Natural killer cell (primary cell): ENCODE data around the gene TMEM108. TPM values are rescaled to one million over a fixed set of nuclear protein-coding genes. Genes with fewer than 3 reads are reported as not detected.

Experiments
- ATAC-seq, 3 donors: fragments of 150-1000 bp in 2 of 3; fragments of 200-7000 bp in 1 of 3; cut with Tn5 transposase; 1 replicate in 1 of 3; 2 replicates in 2 of 3; pipeline ENCODE4 v1.10.0; 2021; ENCODE audit warnings: mild to moderate bottlenecking in 2 of 3, moderate library complexity in 2 of 3
- DNase-seq, 2 donors: peaks; one replicate each; pipeline versions ENCODE4 v3.0.0 to v3.0.0-alpha.2; 2013 to 2021; ENCODE audit warnings: mixed read lengths in 1 of 2
- H3K27ac ChIP-seq: one replicate; pipeline ENCODE4 v1.5.1; 2013; ENCODE audit warnings: mild to moderate bottlenecking, low read length
- H3K27me3 ChIP-seq: one replicate; pipeline ENCODE4 v1.6.1; 2013; ENCODE audit warnings: low read length; ENCODE audit not compliant: control insufficient read depth, insufficient read depth
- H3K36me3 ChIP-seq: one replicate; pipeline ENCODE4 v1.6.1; 2013; ENCODE audit warnings: low read length; ENCODE audit not compliant: control insufficient read depth, insufficient read depth
- H3K4me1 ChIP-seq: one replicate; pipeline ENCODE4 v1.6.1; 2013; ENCODE audit warnings: low read length; ENCODE audit not compliant: control insufficient read depth, insufficient read depth
- H3K4me3 ChIP-seq: one replicate; pipeline ENCODE4 v1.5.1; 2013; ENCODE audit warnings: low read length
- H3K9me3 ChIP-seq: one replicate; pipeline ENCODE4 v1.6.1; 2013; ENCODE audit warnings: low read length; ENCODE audit not compliant: control insufficient read depth, insufficient read depth
- H3K27ac Mint-ChIP-seq, 2 donors: one replicate each; pipeline ENCODE4 v1.8.0; 2022; ENCODE audit warnings: mild to moderate bottlenecking in 2 of 2, mixed read lengths in 2 of 2, moderate library complexity in 1 of 2
- H3K27me3 Mint-ChIP-seq, 2 donors: one replicate each; pipeline ENCODE4 v1.8.0; 2022; ENCODE audit warnings: low read depth in 2 of 2, mixed read lengths in 2 of 2
- H3K36me3 Mint-ChIP-seq: one replicate; pipeline ENCODE4 v1.8.0; 2022; ENCODE audit warnings: mixed read lengths
- H3K4me1 Mint-ChIP-seq, 2 donors: one replicate each; pipeline ENCODE4 v1.8.0; 2022; ENCODE audit warnings: mixed read lengths in 2 of 2
- H3K4me3 Mint-ChIP-seq: one replicate; pipeline ENCODE4 v1.8.0; 2022; ENCODE audit warnings: mild to moderate bottlenecking, moderate library complexity, mixed read lengths
- H3K9me3 Mint-ChIP-seq, 2 donors: one replicate each; pipeline ENCODE4 v1.8.0; 2022; ENCODE audit warnings: mixed read lengths in 2 of 2
- CTCF ChIP-seq: fragments of 200-600 bp; IDR thresholded peaks from one replicate; pipeline ENCODE4 v1.8.0; 2022; ENCODE audit warnings: antibody characterized with exemption
- WGBS: methylation state at CpG from one replicate; pipeline ENCODE4 v1.1.7; 2013; ENCODE audit warnings: missing lambda C conversion rate; ENCODE audit not compliant: insufficient coverage; 5-methylcytosine and 5-hydroxymethylcytosine counted together
- intact Hi-C: fragments of 100-400 bp; cut with micrococcal nuclease; formaldehyde crosslinking; loops from one replicate; pipeline ENCODE4 v1.14.2; 2022
- total RNA-seq, 4 donors: library from RNA; stranded (reverse); fragments of 120-200 nt in 1 of 4; gene quantifications; one replicate each; pipeline versions ENCODE4 v1.2.3 to v1.2.4, GENCODE V29; 2013 to 2022

Gene TMEM108
- total RNA-seq, 3 donors from 2014 or later (not counting 1 experiment from before 2014, with no cell fraction given), result not detected

- Histone ChIP-seq H3K4me3 (no peak overlapping the region), H3K4me1 (no peaks in the 10 kb centered on the region), H3K9me3 (no peaks in the 10 kb centered on the region), H3K27ac (no peak overlapping the region), H3K27me3 (no peaks in the 10 kb centered on the region), H3K36me3 (no peaks in the 10 kb centered on the region)
- no peaks in the 10 kb centered on the region for H3K4me1 Mint-ChIP-seq
- no peak for TF ChIP-seq CTCF
- peaks cover 0 to 4% of the 10 kb centered on the region in 2 donors for H3K9me3 Mint-ChIP-seq
- ATAC-seq (no peak), DNase-seq (no peak)
- H3K27me3 Mint-ChIP-seq, result no peaks in the 10 kb centered on the region
- no peak overlapping the region for H3K4me3 Mint-ChIP-seq
- no peak overlapping the region for H3K27ac Mint-ChIP-seq
- WGBS, result 85% methylated on average over 2 of the region's 2 CpGs
- H3K36me3 Mint-ChIP-seq, result no peaks in the 10 kb centered on the region
- intact Hi-C loops, result no loop called here
Observed at GRCh38 chr3:133254151-133254550, 216.0 kb downstream of the TMEM108 start.

GRCh38 chr3:133254716-133255115 lies 216.5 kb downstream of the TMEM108 start:
- H3K9me3 Mint-ChIP-seq, result peaks cover 0 to 4% of the 10 kb centered on the region in 2 donors

GRCh38 chr3:133256787-133257483 lies 218.7 kb downstream of the TMEM108 start:
- no peak overlapping the region for H3K4me3 ChIP-seq
- intact Hi-C loops, result no loop called here
- TF ChIP-seq CTCF, result no peak
- H3K4me1 ChIP-seq, result no peaks in the 10 kb centered on the region
- no peaks in the 10 kb centered on the region for H3K36me3 Mint-ChIP-seq
- no peaks in the 10 kb centered on the region for H3K9me3 ChIP-seq
- no peak overlapping the region for H3K27ac ChIP-seq
- no peak overlapping the region for H3K4me3 Mint-ChIP-seq
- H3K4me1 Mint-ChIP-seq, result no peaks in the 10 kb centered on the region
- no peaks in the 10 kb centered on the region for H3K27me3 ChIP-seq
- H3K36me3 ChIP-seq, result no peaks in the 10 kb centered on the region
- H3K27me3 Mint-ChIP-seq, result no peaks in the 10 kb centered on the region
- H3K27ac Mint-ChIP-seq, result no peak overlapping the region
- H3K9me3 Mint-ChIP-seq, result peaks cover 0 to 4% of the 10 kb centered on the region in 2 donors
- no peak for ATAC-seq
- DNase-seq, result no peak
- WGBS, result 37% methylated on average over 2 of the region's 4 CpGs

More at GRCh38 chr3:133254716-133255115, 216.5 kb downstream of the TMEM108 start:
- 100% methylated on average over 1 of the region's 1 CpG for WGBS
- Mint-ChIP-seq H3K36me3 (no peaks in the 10 kb centered on the region), H3K4me3 (no peak overlapping the region), H3K27ac (no peak overlapping the region), H3K27me3 (no peaks in the 10 kb centered on the region), H3K4me1 (no peaks in the 10 kb centered on the region)
- no peak for DNase-seq
- intact Hi-C loops, result no loop called here
- H3K27ac ChIP-seq, result no peak overlapping the region
- no peak overlapping the region for H3K4me3 ChIP-seq
- no peaks in the 10 kb centered on the region for H3K36me3 ChIP-seq
- no peak for ATAC-seq
- no peaks in the 10 kb centered on the region for H3K4me1 ChIP-seq
- H3K27me3 ChIP-seq, result no peaks in the 10 kb centered on the region
- no peak for TF ChIP-seq CTCF
- no peaks in the 10 kb centered on the region for H3K9me3 ChIP-seq

DNA sequence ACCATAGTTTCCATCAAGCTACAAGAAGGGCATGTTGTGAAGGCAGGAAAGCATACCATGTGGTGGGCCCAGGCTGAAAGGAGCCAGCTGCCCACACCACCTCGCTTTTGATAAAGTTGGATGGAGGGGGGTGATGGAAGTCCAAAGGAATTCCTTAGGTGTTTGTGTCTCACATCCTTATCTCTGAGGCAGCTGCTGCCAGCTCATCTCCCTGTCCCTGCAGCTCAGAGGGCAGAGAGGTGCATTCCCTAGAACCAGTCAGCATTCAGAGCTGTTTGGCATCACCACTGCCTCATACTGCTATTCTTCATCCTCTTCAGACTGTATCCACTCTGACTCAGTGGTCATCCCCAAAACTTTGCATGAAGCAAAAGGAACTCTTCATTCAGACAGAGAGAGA lies 220.2 kb downstream of the TMEM108 start:
- no peak for ATAC-seq
- WGBS, result 85% methylated on average over 1 of the region's 1 CpG
- Histone ChIP-seq H3K4me1 (no peaks in the 10 kb centered on the region), H3K36me3 (no peaks in the 10 kb centered on the region), H3K27me3 (no peaks in the 10 kb centered on the region), H3K4me3 (no peak overlapping the region), H3K27ac (no peak overlapping the region), H3K9me3 (no peaks in the 10 kb centered on the region)
- H3K9me3 Mint-ChIP-seq, result peaks cover 0 to 4% of the 10 kb centered on the region in 2 donors
- no peak for DNase-seq
- no peaks in the 10 kb centered on the region for H3K36me3 Mint-ChIP-seq
- no peak for TF ChIP-seq CTCF
- intact Hi-C loops, result no loop called here
- no peak overlapping the region for H3K27ac Mint-ChIP-seq
- H3K4me1 Mint-ChIP-seq, result no peaks in the 10 kb centered on the region
- H3K4me3 Mint-ChIP-seq, result no peak overlapping the region
- no peaks in the 10 kb centered on the region for H3K27me3 Mint-ChIP-seq
